Measurements from ENCODE around the gene TCF3. TPM values are rescaled to one million over a fixed set of nuclear protein-coding genes. Genes with fewer than 3 reads are reported as not detected.

TCF3 gene
- total and polyA plus RNA-seq, 4 donors: 5.2 to 119 (median 12.8) TPM

DNA sequence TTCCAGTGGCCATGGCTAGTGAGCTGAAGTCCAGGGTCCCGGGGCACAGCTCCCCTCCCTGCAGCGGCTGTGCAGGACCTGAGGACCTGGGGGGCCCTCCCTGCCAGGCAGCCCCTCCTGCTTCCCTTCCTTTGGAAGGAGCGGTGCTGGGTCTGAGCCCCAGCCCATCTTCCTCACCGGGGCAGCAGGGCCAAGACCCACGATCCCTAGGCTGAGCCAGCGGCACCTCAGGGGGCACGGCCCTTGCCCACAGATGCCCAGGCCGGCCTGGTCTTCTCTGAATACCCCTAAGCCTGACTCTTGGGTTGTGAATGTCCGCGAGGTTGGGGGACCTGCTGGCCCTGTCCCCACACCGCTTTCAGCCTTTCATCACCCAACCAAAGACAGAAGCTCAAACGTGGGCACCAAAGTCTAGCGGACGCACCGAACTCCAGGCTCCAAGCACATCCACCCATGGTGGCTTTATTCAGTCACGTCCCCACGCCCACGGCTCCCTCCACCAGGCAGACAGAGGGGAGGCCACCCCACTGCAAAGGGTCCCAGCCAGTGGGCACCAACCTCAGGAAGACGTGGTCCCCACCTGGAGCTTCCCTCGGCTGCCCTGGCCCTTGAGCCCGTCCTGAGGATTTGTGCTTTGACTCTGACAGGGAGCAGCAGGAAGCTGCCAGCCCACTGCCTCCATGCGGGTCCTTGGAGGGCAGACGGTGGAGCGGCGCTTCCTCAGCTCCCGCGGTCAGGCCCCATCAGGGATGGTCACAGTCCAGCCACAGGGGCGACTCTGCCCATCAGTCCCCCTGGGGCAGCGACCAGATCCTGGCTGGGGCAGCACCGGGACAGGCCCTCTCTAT lies 75.9 kb downstream of the TCF3 start:
- no peak for TF ChIP-seq FOXA2 (IDR thresholded peaks at IDR 0.05)
- no peak for TF ChIP-seq FOXA1 (IDR thresholded peaks at IDR 0.05)
- TF ChIP-seq HNF4G (IDR thresholded peaks at IDR 0.05): no peak
- TF ChIP-seq HNF4A (conservative IDR thresholded peaks at IDR 0.05): no peak
- TF ChIP-seq GABPA (IDR thresholded peaks at IDR 0.05 in 1 of 2, conservative IDR thresholded peaks at IDR 0.05 in 1 of 2): no peak
- TF ChIP-seq, protein P1, sequence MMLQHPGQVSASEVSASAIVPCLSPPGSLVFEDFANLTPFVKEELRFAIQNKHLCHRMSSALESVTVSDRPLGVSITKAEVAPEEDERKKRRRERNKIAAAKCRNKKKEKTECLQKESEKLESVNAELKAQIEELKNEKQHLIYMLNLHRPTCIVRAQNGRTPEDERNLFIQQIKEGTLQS (IDR thresholded peaks at IDR 0.05): no peak
- TF ChIP-seq, protein P2, sequence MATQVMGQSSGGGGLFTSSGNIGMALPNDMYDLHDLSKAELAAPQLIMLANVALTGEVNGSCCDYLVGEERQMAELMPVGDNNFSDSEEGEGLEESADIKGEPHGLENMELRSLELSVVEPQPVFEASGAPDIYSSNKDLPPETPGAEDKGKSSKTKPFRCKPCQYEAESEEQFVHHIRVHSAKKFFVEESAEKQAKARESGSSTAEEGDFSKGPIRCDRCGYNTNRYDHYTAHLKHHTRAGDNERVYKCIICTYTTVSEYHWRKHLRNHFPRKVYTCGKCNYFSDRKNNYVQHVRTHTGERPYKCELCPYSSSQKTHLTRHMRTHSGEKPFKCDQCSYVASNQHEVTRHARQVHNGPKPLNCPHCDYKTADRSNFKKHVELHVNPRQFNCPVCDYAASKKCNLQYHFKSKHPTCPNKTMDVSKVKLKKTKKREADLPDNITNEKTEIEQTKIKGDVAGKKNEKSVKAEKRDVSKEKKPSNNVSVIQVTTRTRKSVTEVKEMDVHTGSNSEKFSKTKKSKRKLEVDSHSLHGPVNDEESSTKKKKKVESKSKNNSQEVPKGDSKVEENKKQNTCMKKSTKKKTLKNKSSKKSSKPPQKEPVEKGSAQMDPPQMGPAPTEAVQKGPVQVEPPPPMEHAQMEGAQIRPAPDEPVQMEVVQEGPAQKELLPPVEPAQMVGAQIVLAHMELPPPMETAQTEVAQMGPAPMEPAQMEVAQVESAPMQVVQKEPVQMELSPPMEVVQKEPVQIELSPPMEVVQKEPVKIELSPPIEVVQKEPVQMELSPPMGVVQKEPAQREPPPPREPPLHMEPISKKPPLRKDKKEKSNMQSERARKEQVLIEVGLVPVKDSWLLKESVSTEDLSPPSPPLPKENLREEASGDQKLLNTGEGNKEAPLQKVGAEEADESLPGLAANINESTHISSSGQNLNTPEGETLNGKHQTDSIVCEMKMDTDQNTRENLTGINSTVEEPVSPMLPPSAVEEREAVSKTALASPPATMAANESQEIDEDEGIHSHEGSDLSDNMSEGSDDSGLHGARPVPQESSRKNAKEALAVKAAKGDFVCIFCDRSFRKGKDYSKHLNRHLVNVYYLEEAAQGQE (IDR thresholded peaks at IDR 0.05): no peak
- no peak for TF ChIP-seq TAF1 (conservative IDR thresholded peaks at IDR 0.05)
- TF ChIP-seq EGR1 (IDR thresholded peaks at IDR 0.05; ENCODE audit: low read depth in 2 of 2): no peak
- no peak for TF ChIP-seq NR2F2 (IDR thresholded peaks at IDR 0.05)
- no peak for TF ChIP-seq YY1 (IDR thresholded peaks at IDR 0.05)
- TF ChIP-seq JUND (IDR thresholded peaks at IDR 0.05): no peak
- TF ChIP-seq, protein P3, sequence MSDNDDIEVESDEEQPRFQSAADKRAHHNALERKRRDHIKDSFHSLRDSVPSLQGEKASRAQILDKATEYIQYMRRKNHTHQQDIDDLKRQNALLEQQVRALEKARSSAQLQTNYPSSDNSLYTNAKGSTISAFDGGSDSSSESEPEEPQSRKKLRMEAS (IDR thresholded peaks at IDR 0.05): no peak
- no peak for TF ChIP-seq RXRA (IDR thresholded peaks at IDR 0.05)
- H3K36me3 ChIP-seq (ENCODE audit: control insufficient read depth in 4 of 4, insufficient read depth in 3 of 4, low read depth in 1 of 4, low read length in 3 of 4): peaks cover 0 to 33% (median 7%) of the 10 kb centered on the region in 4 donors
- DNase-seq (ENCODE audit: low spot score): no peak

DNA sequence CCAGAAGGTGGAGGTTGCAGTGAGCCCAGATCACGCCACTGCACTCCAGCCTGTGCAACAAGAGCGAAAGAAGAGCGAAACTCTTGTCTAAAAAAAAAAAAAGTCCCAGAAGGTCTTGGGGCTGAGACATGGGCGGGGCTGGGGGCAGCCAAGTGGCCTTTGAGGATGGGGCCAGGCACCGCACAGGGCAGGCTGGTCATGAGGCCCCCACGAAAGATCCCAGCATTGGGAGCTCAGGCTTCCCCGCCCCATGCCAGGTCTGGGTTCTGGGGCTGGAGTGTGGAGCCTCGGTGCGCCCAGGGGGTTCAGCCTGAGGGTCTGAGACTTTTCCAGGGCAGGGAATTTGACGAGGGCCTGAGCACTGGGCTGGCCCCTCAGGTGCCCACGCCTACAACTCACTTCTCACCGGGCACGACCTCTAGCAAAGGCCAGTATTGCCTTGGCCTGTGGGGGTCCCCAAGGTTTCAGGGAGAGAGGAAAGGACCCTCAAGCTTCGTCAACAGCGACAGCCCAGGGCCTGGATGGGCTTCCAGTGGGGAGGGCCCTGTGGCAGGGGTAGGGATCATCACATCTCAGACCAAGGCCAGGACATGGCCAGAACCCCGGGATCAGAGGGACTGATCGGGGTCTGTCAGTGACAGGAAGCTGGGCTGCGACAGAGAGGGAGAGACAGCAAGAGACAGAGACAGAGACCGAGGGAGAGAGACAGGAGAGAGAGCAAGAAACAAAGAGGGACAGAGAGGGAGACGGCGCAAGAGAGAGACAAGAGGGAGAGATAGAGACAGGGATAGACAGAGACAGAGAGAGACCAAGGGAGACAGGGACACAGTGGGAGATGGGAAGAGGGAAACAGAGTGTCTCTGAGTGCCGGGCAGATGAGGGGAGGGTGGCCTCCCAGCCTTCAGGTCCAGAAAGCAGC lies 76.8 kb downstream of the TCF3 start:
- TF ChIP-seq JUND (IDR thresholded peaks at IDR 0.05): no peak
- no peak for TF ChIP-seq FOXA1 (IDR thresholded peaks at IDR 0.05)
- TF ChIP-seq, protein P2 (IDR thresholded peaks at IDR 0.05): no peak
- TF ChIP-seq SP1 (IDR thresholded peaks at IDR 0.05): no peak
- Histone ChIP-seq H3K9ac (ENCODE audit: low read depth in 1 of 2, low read length in 2 of 2) (no peak overlapping the region), H3K36me3 (ENCODE audit: control insufficient read depth in 4 of 4, insufficient read depth in 3 of 4, low read depth in 1 of 4, low read length in 3 of 4) (peaks cover 0 to 24% (median 6%) of the 10 kb centered on the region in 4 donors)

More for the DNA sequence above, 75.9 kb downstream of the TCF3 start:
- WGBS: 92% methylated on average over 30 of the region's 30 CpGs
- Histone ChIP-seq H3K27me3 (ENCODE audit: control insufficient read depth in 4 of 4, insufficient read depth in 4 of 4, low read length in 3 of 4) (no peaks in the 10 kb centered on the region), H3K9ac (ENCODE audit: low read depth in 1 of 2, low read length in 2 of 2) (no peak overlapping the region), H3K27ac (ENCODE audit: low read depth in 1 of 2, low read length in 2 of 2) (no peak overlapping the region), H3K9me3 (ENCODE audit: control insufficient read depth in 4 of 4, low read length in 3 of 4) (no peaks in the 10 kb centered on the region), H3K4me3 (ENCODE audit: low read depth in 1 of 3, low read length in 3 of 3) (no peak overlapping the region), H3K4me1 (ENCODE audit: control insufficient read depth in 4 of 4, insufficient read depth in 4 of 4, low read length in 3 of 4) (no peaks in the 10 kb centered on the region)

More for the DNA sequence above, 76.8 kb downstream of the TCF3 start:
- Histone ChIP-seq H3K27me3 (ENCODE audit: control insufficient read depth in 4 of 4, insufficient read depth in 4 of 4, low read length in 3 of 4) (no peaks in the 10 kb centered on the region), H3K4me3 (ENCODE audit: low read depth in 1 of 3, low read length in 3 of 3) (no peak overlapping the region), H3K27ac (ENCODE audit: low read depth in 1 of 2, low read length in 2 of 2) (no peak overlapping the region), H3K9me3 (ENCODE audit: control insufficient read depth in 4 of 4, low read length in 3 of 4) (no peaks in the 10 kb centered on the region), H3K4me1 (ENCODE audit: control insufficient read depth in 4 of 4, insufficient read depth in 4 of 4, low read length in 3 of 4) (no peaks in the 10 kb centered on the region)
- WGBS: 92% methylated on average over 22 of the region's 22 CpGs
- no peak for DNase-seq (ENCODE audit: low spot score)
